AG08395 (cell line): Measurements from ENCODE around the gene MALRD1.

Source experiments
- DNase-seq: peaks from one replicate; pipeline ENCODE4 v3.0.0; 2012; ENCODE audit warnings: mixed read lengths, low spot score

MALRD1 gene

GRCh38 chr10:19111501-19112267, 63.1 kb downstream of the MALRD1 start:
- no peak for DNase-seq

- no peak for DNase-seq
Observed at GRCh38 chr10:19117438-19117837, 68.8 kb downstream of the MALRD1 start.

- no peak for DNase-seq
Observed at GRCh38 chr10:19119191-19119590, 70.6 kb downstream of the MALRD1 start.

- DNase-seq = no peak
Observed at GRCh38 chr10:19120381-19120908, 71.8 kb downstream of the MALRD1 start.

- DNase-seq = no peak
Observed at GRCh38 chr10:19133992-19134391, 85.4 kb downstream of the MALRD1 start.

GRCh38 chr10:19142967-19143366, 94.4 kb downstream of the MALRD1 start:
- no peak for DNase-seq

- no peak for DNase-seq
Observed at GRCh38 chr10:19144206-19144605, 95.6 kb downstream of the MALRD1 start.

- DNase-seq = no peak
Observed at GRCh38 chr10:19154375-19154774, 105.8 kb downstream of the MALRD1 start.

GRCh38 chr10:19158358-19158757, 109.8 kb downstream of the MALRD1 start:
- no peak for DNase-seq

GRCh38 chr10:19158870-19159269, 110.3 kb downstream of the MALRD1 start:
- no peak for DNase-seq

- DNase-seq = no peak
Observed at GRCh38 chr10:19164461-19164860, 115.9 kb downstream of the MALRD1 start.

GRCh38 chr10:19168584-19168983, 120.0 kb downstream of the MALRD1 start:
- no peak for DNase-seq

- no peak for DNase-seq
Observed at GRCh38 chr10:19169041-19169440, 120.4 kb downstream of the MALRD1 start.

GRCh38 chr10:19169684-19170083, 121.1 kb downstream of the MALRD1 start:
- DNase-seq = no peak

GRCh38 chr10:19178675-19179074, 130.1 kb downstream of the MALRD1 start:
- DNase-seq = no peak

- DNase-seq = no peak
Observed at GRCh38 chr10:19184891-19185290, 136.3 kb downstream of the MALRD1 start.

- no peak for DNase-seq
Observed at GRCh38 chr10:19194866-19195265, 146.3 kb downstream of the MALRD1 start.

GRCh38 chr10:19195698-19196097, 147.1 kb downstream of the MALRD1 start:
- DNase-seq = no peak

GRCh38 chr10:19200211-19200610, 151.6 kb downstream of the MALRD1 start:
- no peak for DNase-seq

- DNase-seq = no peak
Observed at GRCh38 chr10:19204246-19204917, 155.8 kb downstream of the MALRD1 start.

- no peak for DNase-seq
Observed at GRCh38 chr10:19209319-19209718, 160.7 kb downstream of the MALRD1 start.

GRCh38 chr10:19212590-19212989, 164.0 kb downstream of the MALRD1 start:
- DNase-seq = no peak

- DNase-seq = no peak
Observed at GRCh38 chr10:19221216-19221615, 172.6 kb downstream of the MALRD1 start.
